HG02678 (cell line): ENCODE measurements around the gene SYT7.

Experiments used
- ATAC-seq: cut with Tn5 transposase; IDR thresholded peaks from one replicate; pipeline ENCODE4 v1.9.1; 2021; ENCODE audit warnings: mild to moderate bottlenecking, moderate library complexity; ENCODE audit not compliant: unreplicated experiment

SYT7 gene

GRCh38 chr11:61503135-61503770 is 77.6 kb downstream of the SYT7 start:
- ATAC-seq = no peak

DNA sequence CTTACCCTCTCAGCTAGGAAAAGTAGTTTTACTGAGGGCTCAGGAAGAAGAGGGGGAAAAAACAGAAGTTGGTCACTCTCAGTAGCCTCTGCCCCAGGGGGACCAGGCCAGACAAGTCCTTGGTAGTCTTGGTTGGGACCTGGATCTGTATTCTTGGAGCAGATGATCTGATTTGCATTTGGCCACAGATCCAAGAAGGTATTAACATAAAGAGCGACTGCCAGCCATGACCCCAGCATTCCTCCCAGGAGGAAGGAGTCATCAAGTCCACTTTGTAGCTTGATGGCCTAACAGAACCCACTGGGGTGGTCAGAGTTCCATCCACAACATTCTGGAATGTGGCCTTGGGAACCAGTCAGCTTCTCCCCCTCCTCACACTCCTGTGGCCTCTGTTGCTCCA is 78.4 kb downstream of the SYT7 start:
- ATAC-seq = no peak

- no peak for ATAC-seq
These were observed 80.9 kb downstream of the SYT7 start for GRCh38 chr11:61499816-61500491.

GRCh38 chr11:61498767-61499341 is 82.0 kb downstream of the SYT7 start:
- ATAC-seq = no peak

DNA sequence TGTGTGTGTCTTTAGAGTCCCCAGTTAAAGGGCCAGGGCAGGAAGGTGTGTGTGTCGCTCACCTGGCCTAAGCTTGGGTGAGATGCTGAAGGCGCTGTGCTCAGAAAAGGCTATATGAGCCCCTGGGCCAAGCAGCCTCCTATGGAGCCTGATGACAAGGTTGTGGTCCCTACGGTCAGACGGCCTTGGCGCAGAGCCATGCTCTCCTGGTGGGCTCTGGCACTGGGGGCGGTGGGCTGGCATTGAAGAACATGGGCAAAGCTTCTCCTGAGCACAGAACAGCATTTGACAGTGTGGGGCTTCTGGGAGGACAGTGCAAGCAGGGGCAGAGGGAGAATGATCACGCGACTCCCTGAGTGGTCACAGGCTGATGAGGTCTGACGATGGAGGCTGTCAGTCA is 83.0 kb downstream of the SYT7 start:
- ATAC-seq = no peak

GRCh38 chr11:61497473-61497872 is 83.4 kb downstream of the SYT7 start:
- ATAC-seq = no peak

DNA sequence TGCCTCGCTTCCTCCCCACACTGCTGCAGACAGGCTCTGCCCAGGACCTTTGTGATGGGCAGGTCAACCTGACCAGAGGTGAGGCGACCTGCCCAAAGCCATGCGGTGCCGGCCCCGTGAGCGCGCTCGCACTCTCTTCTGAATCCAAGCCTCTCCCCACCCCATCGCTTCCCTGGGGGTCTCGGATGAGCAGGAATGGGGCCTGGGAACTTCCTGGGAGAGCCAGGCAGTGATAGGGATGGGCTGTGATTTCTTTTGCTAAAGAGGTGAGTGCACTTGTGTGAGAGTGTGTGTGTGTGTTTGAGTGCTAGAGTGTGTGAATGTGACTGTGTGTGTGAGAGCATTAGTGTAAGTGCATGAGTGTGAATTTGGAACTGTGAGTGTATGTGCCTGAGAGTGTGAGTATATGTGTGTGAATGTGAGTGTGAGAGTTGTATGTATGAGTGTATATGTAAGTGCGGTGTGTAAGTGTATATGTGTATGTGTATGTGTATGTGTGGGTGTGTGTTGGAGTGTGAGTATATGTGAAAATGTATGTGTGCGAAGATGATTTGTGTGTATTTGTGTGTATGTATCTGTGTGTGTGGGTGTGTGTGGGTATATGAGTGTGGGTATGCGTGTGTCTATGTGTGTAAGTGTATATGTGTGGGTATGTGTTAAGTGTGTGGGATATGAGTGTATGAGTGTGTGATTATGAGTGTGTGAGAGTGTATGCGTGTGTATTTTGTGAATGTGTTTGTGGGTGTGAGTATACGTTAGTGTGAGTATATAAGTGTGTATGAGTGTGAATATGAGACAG is 84.1 kb downstream of the SYT7 start:
- ATAC-seq = no peak

GRCh38 chr11:61495801-61496601 is 84.9 kb downstream of the SYT7 start:
- ATAC-seq = no peak

DNA sequence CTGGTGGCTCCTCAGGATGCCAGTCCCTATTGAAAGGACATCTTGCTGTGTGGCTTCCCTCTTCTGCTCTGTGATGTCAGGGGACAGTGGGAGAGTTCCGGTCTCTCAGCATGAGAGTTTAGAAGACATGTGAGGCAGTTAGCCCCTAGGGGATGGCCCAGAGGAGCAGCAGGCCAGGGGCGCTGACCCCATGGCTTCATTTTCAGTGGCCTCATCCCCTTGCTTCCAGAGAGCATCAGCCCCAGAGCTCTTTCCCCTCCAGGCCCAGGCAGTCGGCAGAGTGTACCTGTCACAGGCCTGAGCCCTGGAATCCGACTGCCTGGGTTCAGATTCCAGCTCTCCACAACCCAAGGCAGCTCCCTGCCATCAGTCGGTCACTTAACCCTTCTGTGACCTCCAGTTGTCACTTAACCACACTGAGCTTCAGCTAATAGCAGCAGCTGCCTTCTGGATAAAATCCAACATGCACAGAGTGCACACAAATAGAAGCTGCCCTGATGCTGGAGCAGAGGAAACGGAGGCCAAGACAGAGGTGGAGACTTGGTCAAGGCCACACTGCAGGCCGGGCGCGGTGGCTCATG is 86.4 kb downstream of the SYT7 start:
- no peak for ATAC-seq

DNA sequence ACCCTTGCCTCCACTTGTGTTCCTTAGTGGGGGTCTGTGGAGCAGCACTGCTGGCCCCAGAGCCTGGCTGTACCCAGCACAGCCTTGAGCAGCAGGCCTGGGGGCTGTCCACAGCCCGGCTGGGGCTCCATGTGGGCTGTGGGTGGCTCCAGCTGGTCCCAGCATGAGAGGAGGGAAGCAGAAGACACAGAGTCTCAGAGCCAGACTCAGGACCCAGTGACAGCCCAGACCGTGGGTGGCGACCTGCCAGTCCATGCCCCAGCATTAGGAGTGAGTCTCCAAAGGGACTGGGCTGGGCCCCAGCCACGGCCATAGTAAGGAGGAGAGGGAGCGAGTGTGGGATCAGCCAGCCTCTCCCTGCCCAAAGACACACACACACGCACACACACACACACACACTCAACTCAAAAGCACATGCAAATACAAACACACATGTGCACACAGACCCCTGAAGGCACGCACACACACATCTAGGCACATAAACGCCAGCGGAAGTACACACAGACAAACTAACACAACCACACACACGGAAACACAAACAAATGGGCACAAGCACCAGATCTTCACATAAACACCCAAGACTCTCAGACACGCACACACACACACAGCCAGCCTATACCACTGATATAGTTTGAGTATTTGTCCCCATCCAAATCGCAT is 89.0 kb downstream of the SYT7 start:
- ATAC-seq = no peak

DNA sequence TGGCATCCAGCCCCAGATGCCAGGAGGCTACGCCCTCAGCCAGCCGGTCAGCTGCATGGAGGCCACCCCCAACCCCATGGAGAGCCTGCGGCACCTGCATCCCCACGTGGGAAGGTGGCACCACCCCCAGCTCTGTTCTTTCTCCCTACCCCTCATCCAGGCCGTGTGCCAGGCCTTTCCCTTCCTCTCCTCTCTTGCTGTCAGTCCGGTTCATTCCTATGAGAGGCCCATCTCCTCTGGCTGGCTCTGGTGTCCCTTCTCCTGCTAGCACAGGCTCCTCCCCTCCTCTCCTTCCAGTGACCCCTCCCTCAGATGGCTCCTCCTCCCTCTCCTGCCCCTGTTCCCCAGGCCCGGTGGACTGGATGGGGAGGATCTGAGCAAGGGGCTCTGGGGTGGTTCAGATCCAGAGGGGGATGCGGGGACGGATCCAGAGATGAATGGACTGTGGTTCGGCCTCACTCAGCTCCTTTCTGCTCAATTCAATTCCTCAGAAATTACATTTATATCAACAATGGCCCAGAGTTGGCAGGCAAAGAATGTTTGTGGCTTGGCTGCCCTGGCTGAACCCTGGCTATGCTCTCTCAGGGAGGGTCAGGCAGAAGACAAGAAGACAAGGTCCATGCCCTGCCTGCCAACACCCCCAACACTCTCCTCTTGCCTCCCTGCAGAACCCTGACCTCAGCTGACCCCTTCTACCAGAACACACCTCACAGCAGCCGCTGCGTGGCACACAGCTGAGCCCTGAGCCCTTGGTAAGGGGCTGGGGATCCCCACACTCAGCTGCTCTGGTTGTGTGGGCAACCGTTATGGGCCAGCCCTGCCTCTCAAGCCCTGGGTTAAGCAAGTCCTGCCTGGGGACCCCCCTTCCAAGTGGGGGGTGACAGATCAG is 90.8 kb downstream of the SYT7 start:
- no peak for ATAC-seq

DNA sequence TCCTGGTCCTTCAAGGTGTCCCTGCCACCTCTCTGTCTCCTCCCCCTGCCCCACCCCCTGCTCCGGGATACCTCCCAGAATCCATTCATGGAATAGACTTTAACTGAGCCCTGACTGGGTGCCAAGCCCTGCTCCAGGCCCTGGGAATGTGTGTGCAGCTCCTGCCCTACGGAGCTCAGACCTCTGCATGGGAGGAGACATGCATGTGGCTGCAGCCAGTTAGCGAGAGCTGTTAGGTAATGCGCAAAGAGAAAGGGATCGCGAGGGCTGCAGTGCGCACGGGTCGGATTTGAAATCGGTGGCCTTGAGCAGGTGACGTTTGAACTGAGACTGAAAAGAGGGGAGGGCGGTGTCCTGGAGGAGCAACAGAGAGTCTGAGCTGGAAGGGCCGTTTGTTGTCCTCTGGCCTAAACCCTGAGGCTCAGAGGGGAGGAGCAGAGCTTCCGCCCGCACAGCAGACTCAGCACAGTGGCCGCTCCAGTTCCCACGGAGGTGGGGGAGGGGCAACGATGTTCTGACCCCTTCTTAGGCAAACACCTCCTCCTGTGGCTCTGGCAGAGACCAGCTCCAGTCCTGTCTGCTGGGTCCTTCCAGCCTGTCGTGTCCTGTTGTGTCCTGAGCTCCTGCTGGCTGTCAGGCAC is 92.1 kb downstream of the SYT7 start:
- ATAC-seq = no peak

DNA sequence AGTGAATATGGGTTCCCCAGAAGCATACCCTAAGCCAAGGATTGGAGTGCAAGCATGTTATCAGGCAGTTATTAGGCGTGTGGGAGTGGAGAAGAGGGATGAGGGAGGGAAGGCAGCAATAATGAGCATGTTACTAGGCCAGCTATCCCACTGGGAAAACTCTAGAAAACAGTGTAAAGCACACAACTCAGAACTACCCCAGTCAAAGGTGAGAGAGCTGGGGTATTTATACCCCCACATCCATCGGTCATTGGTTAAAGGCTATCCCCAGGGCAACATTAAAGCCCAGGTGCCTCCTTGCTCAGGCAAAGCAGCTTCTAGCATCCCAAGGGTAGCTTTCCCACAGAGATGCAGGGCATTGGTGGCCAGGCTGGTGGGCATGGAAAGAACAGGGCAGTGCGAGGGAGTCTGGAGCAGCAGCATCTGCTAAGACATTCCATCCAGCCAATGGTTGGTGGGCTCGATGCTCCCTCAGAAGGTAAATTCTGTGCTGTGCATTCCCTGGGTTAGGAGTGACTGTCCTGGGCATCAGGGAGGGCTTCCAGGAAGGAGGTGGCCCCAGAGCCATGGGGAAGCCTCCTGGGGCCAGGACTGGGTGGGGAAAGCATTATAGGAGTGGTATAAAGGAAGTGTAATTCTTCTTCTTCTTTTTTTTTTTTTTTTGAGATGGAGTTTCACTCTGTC is 93.4 kb downstream of the SYT7 start:
- ATAC-seq = no peak

DNA sequence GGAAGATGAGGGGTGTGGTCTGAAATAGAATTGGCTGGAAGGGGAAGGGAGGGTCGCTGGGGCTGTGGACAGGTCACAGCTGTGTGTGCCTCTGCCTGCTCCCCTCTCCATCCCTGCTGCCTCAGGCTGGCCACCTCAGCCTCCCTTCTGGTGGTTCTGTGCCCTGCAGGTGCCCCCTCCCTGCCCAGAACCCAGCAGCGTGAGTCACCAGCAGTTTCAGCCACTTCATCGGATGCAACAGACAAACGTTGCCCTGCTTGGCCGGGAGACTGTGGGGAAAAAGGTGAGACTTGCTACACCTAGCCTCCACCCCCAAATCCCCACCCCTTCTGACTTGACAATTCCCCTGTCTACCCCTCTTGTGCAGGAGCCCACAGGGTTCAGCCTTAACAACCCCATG is 94.1 kb downstream of the SYT7 start:
- ATAC-seq = no peak

DNA sequence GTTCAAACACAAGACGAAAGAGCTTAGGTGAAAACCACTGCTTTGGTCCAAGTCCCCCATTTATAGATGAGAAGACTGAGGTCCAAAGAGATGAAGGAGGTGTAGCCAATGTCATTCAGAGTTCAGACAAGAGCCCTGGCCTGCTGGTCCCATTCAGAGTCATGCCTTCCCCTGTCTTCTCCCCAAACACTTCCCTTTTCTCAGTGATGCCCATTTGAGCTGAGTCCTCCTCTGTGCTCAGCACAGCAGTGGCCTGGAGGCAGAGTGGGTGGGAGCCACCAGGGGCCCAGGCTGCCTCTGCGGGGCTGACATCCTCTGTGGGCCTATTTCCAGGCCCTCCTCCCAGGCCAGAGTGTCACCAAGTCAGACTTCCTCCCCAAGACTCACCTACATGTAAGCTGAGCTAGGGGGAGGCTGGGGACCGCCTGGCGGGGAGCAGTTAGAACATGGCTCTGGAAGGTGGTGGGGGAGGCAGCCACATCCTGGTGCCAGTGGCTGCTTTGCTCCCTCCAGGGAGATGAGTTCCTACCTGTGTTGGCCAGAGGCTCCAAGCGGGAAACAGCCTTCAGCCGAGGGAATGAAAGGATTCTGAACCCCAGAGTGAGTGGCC is 94.8 kb downstream of the SYT7 start:
- no peak for ATAC-seq

GRCh38 chr11:61485080-61485479 is 95.8 kb downstream of the SYT7 start:
- no peak for ATAC-seq

DNA sequence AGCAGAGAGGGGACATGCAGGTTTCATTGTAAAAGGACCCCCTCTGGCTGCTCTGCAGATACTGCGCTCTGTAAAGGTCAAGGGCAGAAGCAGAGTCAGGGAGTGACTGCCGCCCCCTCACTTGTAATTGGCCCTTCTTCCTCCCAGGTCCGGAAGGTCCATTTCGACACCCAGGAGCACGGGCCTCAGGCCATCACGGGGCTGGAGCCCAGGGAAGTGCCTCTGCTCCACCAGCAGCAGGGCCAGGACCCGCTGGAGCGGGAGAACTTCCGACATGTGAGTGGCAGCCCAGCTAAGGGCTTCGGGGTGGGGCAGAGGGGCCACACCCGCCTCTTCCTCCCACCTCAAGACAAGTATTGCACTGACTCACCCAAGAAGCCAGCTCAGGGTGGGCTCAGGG is 96.3 kb downstream of the SYT7 start:
- ATAC-seq = no peak

DNA sequence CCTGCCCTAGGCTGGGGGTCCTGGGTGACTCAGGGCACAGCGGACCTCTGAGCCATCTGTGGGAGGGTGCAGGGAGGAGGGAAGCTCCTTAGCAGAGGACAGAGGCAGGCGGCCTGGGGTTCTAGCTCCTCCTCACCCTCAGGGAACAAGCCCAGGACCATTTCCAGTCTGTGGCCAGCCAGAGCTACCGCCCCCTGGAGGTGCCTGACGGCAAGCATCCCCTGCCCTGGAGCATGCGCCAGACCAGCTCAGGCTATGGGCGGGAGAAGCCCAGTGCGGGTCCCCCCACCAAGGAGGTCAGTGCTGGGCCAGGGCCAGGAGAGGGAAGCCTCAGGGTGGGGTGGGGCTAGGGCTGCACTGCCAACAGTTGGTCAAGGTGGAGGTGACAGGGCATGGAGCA is 98.4 kb downstream of the SYT7 start:
- no peak for ATAC-seq
